ENCODE results near the gene RAVER1. TPM values are rescaled to one million over a fixed set of nuclear protein-coding genes. Genes with fewer than 3 reads are reported as not detected.

The RAVER1 gene
- total RNA-seq, 1 donor: 47.9 TPM

DNA sequence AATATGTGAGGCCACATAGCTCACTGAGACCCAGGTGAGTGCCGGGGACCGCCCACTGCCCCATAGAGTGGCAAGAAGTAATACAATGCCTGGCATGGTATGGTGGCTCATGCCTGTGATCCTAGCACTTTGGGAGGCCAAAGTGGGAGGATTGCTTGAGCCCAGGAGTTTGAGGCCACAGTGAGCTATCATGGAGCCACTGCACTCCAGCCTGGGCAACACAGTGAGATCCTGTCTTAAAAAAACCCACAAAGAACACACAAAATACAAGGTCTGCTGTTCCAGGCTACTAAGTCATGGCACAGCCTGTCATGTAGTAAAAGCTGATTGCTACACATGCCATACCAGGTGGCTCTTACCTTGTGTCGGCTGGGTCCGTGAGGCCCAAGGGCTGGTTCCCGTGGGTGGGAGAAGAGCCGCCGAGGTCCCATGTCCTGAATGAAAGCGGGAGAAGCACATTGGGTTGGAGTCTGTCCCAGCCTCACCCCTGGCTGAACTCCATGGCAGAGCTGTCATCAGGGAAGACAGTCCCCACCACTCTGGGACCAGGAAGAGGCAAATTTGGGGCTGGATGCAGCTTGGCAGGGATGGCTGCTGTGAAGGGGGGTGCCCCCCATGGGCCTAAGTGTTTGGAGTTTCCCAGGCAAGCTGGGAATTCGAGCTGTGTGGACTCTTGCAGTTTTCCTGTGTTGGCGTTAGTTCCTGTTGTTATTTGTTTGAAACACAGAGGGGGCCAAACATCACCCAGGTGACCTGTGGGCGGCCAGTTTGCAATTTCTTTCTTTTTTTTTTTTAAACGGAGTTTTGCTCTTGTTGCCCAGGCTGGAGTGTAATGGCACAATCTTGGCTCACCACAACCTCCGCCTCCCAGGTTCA, 14.3 kb downstream of the RAVER1 start:
- no peak for DNase-seq (ENCODE audit: low read depth in 2 of 3, low spot score in 2 of 3)

DNA sequence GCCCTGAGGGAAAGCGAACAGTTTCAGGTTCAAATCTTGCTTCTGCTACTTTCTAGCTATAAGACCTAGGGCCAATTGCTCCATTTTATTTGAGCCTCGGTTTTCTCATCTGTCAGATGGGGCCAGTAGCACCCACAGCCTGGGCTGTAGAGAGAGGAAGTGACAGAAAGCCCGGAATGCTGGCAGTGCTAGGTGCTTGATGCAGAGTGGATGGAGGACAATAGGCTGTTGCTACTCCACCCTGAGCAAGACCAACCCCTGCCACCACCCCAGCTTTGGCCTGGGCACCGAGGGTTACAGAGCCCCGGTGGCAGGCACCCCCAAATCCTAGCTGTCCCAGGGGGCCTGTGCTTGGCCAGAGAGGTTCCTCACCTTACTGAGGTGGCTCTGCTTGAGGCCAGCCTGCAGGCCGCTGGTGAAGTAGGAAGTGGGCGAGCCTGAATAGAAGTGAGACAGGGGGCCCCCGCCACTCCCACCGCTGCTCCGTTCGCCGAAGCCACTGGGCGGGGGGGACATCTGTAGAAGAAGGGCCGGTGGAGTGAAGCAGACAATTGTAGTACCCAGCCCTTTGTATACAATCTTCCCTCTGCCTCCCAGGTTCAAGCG, 15.4 kb downstream of the RAVER1 start:
- no peak for DNase-seq (ENCODE audit: low read depth in 2 of 3, low spot score in 2 of 3)

DNA sequence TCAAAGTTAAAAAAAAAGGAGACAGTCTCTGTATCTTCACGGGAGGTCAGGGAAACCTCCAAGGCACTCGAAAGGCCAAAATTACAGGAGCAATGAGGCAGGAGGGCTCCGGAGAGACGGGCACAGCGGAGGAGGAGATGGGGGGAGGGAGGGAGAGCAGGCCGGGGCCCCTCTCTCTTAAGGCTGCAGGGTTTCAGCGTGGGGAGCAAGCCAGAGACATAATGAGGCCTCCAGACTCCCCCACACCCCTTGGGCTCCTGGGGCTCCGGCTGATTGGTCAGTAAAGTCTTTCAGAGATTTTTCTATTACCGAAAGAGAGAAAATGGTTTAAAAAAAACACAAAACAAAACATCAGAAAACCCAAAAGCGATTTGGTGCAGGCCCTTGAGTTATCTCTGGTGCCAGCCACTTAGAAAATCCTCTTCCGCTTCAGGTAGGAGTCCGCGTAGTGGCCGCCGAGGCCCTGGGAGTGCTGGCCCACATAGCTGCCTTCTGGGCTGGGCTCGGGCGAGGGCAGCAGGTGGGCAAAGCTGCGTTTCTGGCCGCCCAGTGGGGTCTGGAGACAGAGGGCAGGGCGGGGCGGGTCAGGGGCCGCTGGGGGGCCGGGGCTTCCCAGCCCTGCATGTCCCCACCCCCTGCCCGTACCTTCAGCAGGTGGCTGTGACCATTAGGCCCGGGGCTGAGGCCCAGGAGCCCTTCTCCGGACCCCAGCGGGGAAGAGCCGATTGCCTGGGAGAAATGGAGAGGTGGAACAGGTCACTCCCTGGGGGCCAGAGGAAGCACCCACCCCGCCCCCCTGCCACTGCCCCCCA, 16.1 kb downstream of the RAVER1 start:
- no peak for DNase-seq (ENCODE audit: low read depth in 2 of 3, low spot score in 2 of 3)

DNA sequence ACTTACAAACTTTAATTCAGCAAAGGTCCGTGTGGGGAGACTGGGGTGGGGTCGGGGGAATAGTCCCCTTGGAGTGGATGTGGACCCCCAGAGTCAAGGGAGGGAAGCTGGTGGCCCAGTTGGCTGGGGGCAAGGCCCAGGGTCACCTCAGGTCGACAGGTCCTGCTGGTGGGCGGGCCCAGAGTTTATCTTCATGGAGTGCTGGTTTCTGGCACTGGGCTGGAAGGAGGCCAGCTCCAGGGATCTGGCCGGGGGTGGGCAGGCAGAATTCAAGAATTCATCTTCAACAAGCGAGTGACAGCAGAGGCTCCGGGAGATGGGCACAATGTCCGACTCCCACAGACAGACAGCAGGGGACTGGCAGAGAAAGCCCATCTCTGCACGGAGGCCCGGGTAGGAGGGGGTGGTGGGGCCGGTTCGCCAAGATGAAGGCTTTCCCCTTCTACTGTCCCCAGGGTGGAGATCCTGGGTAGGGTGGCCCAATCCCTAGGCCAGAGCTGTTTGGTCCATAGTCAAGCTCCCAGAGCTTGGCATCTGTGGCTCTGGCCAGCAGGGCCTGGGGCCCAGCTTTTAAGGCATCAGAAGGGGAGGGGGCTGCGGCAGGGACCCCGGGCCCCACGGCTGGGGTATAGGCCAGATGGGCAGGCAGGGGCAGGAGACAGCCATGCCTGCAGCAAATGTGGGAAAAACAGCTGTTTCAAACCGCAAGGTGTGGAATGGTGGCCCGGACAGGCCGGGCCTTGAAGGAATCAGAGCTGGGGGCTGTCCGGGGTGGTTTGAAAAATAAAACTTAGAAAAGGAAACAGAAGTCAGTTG, 16.9 kb downstream of the RAVER1 start:
- DNase-seq (ENCODE audit: low read depth in 2 of 3, low spot score in 2 of 3): no peak

DNA sequence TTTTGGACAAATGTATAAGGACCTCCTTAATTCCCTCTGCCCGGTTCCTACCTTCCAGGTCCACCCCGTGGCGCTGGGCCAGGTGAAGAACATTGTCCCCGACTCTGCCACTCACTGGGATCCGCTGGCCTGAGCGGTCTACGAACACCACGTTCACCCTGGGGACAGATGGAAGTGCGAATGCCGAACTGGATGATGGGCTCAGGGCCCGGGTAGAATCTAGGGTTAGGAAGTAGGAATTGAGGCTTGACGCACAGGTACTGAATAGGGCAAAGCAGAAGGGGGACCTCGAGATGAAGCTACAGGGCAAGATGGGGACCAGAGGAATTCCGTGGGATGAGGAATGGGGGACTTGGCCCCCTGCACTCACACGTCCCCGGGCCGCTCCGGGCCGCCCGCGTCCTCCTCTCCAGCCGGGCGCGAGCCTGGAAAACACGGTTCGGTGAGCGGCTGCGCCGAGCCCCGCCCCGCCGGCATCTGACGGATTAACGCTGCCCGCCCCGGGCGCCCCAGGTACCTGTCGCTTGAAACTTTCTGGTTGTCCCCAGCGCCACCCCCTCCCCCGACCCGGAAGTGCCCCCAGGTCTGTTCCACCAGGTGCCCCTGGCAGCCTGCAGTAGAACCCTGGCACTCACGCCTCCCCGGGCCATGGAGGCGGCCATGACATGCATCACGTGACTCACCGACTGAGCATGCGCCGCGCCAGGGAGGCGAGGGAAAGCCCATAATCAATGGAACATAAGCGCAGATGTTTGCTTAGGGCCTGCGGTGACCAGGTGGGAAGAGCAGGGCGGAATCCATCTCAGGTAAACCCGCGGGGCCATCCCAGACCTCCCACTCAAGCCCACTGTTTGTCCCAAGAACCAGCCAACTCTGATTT, 17.8 kb downstream of the RAVER1 start, which contains the start of gene FDX2:
FDX2 (minus strand) TSS at position 681 of the 880 bp plus-strand sequence; CDS start at position 662, 19 bp downstream.
- DNase-seq (ENCODE audit: low read depth in 2 of 3, low spot score in 2 of 3): peak; percentile 77 to 82 (median 81)

DNA sequence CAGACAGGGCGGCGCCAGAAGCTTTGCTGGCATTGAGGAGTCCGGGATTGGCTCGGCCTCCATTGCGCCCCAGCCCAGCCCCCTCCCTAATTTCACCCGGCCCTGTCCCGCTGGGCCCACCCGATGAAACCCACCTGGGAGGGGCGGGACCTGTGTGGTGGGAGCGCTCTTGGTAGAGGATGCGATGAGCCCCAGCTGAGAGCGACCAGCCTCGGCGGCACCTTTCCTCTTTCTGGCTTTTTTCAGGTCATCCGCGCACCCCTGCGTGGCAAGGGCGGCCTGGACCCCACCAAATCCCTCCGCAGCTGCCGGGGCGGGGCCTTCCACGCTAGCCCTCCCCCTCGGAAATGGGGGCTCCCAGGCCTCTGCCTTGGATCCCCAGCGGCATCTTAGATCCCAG, 23.9 kb downstream of the RAVER1 start, which contains the start of gene ZGLP1:
ZGLP1 (minus strand) TSS at position 393 of the 400 bp plus-strand sequence.
- DNase-seq (ENCODE audit: low read depth in 2 of 3, low spot score in 2 of 3): no peak

DNA sequence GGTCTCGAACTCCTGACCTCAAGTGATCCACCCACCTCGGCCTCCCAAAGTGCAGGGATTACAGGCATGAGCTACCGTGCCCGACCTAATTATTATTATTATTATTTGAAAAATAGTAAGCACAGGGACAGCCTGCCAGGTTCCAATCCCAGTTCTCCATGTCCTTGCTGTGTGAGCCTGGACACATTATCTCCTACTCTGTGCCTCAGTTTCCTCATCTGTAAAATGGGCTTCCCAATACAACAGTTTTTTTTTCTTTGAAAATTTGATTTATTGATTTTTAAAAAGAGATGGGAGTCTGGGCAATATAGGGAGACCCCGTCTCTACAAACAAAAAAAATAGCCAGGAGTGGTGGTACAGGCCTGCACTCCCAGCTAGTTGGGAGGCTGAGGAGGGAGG, 27.0 kb downstream of the RAVER1 start:
- DNase-seq (ENCODE audit: low read depth in 2 of 3, low spot score in 2 of 3): no peak

DNA sequence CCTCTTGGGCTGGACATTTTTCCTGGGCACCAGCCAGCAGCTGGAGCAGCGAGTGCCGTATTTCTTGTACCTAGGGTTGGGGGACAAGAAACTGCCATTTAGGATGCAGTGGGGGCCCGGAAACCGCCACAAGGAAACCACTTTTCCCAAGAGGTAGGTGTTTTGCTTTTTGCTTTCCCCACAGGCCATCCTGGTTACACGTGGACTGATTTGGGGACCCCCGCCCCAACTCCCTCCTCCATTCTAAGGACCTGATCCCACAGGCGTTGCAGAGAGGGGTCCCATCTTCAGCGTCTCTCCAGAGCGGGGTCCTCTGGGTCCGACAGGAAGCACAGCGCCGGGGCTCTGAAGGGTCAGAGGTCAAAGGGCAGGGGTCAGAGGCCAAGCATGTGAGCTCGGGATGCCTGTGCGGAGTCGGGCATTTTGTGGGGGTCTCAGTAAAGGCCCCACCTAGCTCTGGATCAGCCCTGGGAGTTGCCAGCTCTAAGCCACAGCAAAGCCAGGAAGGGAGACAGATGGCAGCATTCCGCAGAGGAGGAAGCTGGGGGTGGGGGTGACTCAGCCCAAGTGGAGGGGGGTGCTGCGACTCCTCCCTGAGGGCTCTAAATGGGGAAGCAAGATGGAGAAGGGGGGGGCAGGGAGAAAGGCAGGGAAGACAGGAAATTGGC, 28.1 kb downstream of the RAVER1 start:
- DNase-seq (ENCODE audit: low read depth in 2 of 3, low spot score in 2 of 3): peak in 1 of 3 donors; percentile 78

DNA sequence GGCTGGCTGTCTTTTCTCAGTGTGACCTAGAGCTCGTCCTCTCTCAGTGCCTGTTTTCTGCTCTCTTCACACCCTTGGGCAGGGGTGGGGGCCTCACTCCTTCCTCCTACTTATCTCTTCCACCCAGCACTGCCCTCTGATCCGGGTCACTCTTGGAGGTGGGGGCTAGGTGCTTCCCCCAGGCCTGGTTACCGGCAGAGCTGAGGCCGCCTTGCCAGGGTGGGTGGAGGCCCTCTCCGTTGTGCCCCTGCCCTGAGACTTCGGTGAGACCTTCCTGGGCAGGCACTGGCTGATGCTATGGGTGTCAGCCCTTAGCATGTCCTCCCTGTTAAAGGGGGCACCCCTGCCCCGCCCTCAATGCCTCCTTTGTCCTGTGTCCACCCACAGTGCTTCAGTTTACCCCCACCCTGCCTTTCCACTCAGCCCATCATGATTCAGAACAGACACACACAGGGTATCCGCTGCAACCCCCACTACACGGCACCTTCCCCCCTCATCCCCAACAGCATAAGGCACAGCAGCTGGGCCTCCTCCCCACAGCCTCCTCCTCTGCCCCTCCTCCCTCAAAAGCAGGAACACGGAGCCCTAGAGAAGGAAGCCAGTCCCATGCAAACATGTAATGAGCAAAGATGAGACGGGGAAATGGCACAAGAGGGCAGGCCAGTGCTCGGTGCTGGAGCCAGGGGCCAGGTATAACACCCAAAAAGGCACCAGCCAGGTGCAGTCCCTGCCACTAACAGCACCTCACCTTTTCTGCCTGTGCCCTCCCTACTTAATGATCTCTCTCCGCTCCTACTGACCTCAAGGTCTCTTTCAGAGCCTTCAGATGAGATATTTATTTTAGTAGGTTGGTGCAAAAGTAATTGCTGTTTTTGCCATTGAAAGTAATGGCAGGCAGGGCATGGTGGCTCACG, 33.5 kb downstream of the RAVER1 start:
- peak in 2 of 3 donors; percentile 89 to 94 for DNase-seq (ENCODE audit: low read depth in 2 of 3, low spot score in 2 of 3)

DNA sequence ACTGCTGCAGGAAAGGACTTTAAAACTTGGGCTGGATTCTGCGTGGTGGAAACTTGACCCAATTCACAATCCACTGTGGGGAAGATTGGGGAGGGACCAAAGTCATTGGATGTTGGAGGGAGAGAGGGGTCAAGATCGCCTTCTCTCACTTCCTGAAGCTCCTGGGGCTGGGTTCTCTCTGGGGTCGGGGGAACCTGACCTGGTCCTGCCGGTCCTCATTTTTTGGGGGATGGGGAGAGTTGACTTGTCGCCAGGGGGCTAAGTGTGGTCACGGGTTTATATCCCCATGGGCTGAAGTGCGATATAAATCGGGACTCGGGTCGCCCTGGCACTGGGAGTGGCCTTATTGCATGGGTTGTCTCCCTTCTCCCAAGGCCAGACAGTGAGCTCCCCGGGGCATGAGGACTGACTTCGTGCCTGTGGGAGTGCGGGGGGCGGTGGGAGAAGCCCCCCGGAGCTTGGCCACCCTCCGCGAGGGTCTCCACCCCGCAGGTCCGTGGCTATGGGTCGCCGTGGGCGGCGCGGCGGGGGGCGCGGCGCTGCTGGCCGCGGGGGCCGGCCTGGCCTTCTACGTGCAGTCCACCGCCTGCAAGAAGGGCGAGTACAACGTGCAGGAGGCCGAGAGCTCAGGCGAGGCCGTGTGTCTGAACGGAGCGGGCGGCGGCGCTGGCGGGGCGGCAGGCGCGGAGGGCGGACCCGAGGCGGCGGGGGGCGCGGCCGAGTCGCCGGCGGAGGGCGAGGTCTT, 37.3 kb downstream of the RAVER1 start:
- DNase-seq (ENCODE audit: low read depth in 2 of 3, low spot score in 2 of 3): no peak

DNA sequence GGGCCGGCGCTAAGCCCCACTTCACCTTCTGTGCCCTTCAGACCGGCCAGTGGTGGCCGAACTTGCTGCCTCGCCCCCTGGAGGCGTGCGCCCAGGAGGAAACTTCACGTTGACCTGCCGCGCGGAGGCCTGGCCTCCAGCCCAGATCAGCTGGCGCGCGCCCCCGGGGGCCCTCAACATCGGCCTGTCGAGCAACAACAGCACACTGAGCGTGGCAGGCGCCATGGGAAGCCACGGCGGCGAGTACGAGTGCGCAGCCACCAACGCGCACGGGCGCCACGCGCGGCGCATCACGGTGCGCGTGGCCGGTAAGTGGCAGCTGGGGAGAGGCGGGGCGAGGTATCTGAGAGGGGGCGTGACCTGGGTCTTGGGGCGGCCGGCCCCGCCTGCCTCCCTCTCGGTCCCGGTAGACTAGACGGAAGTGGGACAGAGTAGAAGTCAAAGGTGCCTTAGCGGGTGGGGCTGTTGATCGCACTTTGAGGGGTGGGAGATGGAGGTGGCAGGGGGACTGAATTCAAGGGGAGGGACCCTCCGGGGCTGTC, 38.0 kb downstream of the RAVER1 start:
- peak in 1 of 3 donors; percentile 57 for DNase-seq (ENCODE audit: low read depth in 2 of 3, low spot score in 2 of 3)

DNA sequence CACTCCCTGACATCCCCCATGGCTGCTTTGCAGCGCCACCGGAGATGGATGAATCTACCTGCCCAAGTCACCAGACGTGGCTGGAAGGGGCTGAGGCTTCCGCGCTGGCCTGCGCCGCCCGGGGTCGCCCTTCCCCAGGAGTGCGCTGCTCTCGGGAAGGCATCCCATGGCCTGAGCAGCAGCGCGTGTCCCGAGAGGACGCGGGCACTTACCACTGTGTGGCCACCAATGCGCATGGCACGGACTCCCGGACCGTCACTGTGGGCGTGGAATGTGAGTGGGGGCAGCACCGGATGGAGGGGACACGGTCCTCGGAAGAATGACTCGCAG, 39.0 kb downstream of the RAVER1 start:
- no peak for DNase-seq (ENCODE audit: low read depth in 2 of 3, low spot score in 2 of 3)

DNA sequence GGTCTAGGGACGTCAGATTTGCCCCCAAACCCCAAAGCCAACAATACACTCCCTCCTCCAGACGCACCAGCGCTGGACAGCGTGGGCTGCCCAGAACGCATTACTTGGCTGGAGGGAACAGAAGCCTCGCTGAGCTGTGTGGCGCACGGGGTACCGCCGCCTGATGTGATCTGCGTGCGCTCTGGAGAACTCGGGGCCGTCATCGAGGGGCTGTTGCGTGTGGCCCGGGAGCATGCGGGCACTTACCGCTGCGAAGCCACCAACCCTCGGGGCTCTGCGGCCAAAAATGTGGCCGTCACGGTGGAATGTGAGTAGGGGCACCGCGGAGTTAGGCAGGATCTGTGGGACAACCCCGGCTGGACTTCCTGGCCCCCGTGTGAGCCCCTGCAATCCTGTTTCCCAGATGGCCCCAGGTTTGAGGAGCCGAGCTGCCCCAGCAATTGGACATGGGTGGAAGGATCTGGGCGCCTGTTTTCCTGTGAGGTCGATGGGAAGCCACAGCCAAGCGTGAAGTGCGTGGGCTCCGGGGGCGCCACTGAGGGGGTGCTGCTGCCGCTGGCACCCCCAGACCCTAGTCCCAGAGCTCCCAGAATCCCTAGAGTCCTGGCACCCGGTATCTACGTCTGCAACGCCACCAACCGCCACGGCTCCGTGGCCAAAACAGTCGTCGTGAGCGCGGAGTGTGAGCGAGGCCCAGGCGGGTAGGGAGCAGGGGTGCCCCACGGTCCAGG, 39.5 kb downstream of the RAVER1 start:
- DNase-seq (ENCODE audit: low read depth in 2 of 3, low spot score in 2 of 3): no peak

DNA sequence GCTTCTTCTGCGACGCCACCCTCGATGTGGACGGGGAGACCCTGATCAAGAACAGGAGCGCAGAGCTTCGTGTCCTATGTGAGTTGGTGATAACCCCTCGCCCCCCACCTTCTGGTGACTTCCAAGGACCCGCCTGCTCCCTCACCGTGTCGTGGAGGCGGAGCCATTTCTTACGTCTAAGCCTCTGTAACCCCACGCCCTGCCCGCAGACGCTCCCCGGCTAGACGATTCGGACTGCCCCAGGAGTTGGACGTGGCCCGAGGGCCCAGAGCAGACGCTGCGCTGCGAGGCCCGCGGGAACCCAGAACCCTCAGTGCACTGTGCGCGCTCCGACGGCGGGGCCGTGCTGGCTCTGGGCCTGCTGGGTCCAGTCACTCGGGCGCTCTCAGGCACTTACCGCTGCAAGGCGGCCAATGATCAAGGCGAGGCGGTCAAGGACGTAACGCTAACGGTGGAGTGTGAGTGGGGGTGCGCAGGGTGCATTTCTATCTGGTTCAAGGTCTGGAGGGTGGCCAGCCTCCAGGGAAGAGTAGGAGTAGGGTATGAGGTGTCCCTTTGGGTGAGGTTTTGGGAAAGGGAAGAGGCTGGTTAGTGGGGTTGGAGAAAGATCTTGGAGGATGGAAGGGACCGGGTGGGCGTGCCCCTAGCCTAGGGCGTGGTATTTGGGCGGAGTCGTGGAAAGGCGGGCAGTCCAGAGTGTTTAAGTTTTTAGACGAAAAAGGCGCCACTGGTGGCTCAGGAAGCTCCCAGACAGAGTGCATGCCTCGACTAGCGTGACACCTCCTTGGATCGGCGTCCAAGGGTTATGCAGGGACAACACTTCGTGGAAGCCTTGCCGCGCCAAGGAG, 40.3 kb downstream of the RAVER1 start:
- no peak for DNase-seq (ENCODE audit: low read depth in 2 of 3, low spot score in 2 of 3)

DNA sequence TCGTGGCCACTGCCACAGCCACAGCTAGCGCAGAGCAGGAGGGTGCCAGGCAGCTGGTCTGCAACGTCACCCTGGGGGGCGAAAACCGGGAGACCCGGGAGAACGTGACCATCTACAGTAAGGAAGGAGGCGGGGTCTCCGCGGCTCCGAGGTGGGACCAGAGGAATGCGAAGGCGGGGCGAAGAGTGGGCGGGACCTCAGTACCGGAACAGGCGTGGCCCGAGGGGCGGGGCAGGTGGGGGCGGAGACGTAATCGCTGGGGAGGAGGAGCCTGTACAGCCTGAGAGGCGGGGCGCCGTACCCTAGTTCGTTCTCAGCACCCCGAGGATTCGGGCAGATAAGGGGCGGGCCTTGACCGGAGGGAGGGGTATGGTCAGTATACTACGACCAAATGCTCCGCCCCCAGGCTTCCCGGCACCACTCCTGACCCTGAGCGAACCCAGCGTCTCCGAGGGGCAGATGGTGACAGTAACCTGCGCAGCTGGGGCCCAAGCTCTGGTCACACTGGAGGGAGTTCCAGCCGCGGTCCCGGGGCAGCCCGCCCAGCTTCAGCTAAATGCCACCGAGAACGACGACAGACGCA, 41.0 kb downstream of the RAVER1 start:
- DNase-seq (ENCODE audit: low read depth in 2 of 3, low spot score in 2 of 3): peak in 2 of 3 donors; percentile 69 to 75
